GM21367 (cell line): ENCODE data around the gene ZNF383.
"Not testable (repeated sequence)": the region's sequence is repeated elsewhere in the genome, so short reads cannot be mapped to it uniquely, and the experiment has no call there.

Experiments used
- ATAC-seq: cut with Tn5 transposase; IDR thresholded peaks from one replicate; pipeline ENCODE4 v1.9.1; 2021; ENCODE audit not compliant: unreplicated experiment

ZNF383 gene

GRCh38 chr19:37217775-37218591 lies at the start of gene ZNF383:
Gene ZNF383 (plus strand): TSS chr19:37218214. CDS start chr19:37230454, 12,240 bp downstream.
- ATAC-seq: peak; percentile 80

GRCh38 chr19:37172368-37173366 lies 45.3 kb upstream of the ZNF383 start, which contains the start of gene ZNF585A:
Gene ZNF585A (minus strand): TSS chr19:37172695. CDS start chr19:37169910, 2,785 bp downstream.
- peak; percentile 93 for ATAC-seq

GRCh38 chr19:37186071-37186470 lies 31.9 kb upstream of the ZNF383 start:
- ATAC-seq: not testable (repeated sequence)

GRCh38 chr19:37195248-37195647 lies 22.8 kb upstream of the ZNF383 start:
- not testable (repeated sequence) for ATAC-seq

- ATAC-seq: not testable (repeated sequence)
Observed at GRCh38 chr19:37197115-37197514, 20.9 kb upstream of the ZNF383 start.

GRCh38 chr19:37197768-37198167 lies 20.2 kb upstream of the ZNF383 start:
- ATAC-seq: no peak

GRCh38 chr19:37217480-37217774 lies 587 bp upstream of the ZNF383 start:
- peak; percentile 1 for ATAC-seq

- ATAC-seq: no peak
Observed at GRCh38 chr19:37218592-37218935, 550 bp downstream of the ZNF383 start.

GRCh38 chr19:37220383-37220782 lies 2.4 kb downstream of the ZNF383 start:
- no peak for ATAC-seq

GRCh38 chr19:37221136-37221535 lies 3.1 kb downstream of the ZNF383 start:
- ATAC-seq: no peak

- no peak for ATAC-seq
Observed at GRCh38 chr19:37226248-37226647, 8.2 kb downstream of the ZNF383 start.

- no peak for ATAC-seq
Observed at GRCh38 chr19:37227996-37228395, 10.0 kb downstream of the ZNF383 start.

- ATAC-seq: no peak
Observed at GRCh38 chr19:37243206-37243632, 25.2 kb downstream of the ZNF383 start.

GRCh38 chr19:37251308-37252229 lies 33.6 kb downstream of the ZNF383 start:
- ATAC-seq: no peak

GRCh38 chr19:37263028-37263427 lies 45.0 kb downstream of the ZNF383 start:
- not testable (repeated sequence) for ATAC-seq

GRCh38 chr19:37267005-37267404 lies 49.0 kb downstream of the ZNF383 start:
- ATAC-seq: not testable (repeated sequence)

GRCh38 chr19:37267755-37268154 lies 49.7 kb downstream of the ZNF383 start:
- ATAC-seq: not testable (repeated sequence)

- not testable (repeated sequence) for ATAC-seq
Observed at GRCh38 chr19:37280656-37281055, 62.6 kb downstream of the ZNF383 start.

GRCh38 chr19:37284020-37284419 lies 66.0 kb downstream of the ZNF383 start:
- ATAC-seq: not testable (repeated sequence)

GRCh38 chr19:37289229-37289628 lies 71.2 kb downstream of the ZNF383 start:
- ATAC-seq: not testable (repeated sequence)
